Measurements from ENCODE around the gene FMN1.

The FMN1 gene

DNA sequence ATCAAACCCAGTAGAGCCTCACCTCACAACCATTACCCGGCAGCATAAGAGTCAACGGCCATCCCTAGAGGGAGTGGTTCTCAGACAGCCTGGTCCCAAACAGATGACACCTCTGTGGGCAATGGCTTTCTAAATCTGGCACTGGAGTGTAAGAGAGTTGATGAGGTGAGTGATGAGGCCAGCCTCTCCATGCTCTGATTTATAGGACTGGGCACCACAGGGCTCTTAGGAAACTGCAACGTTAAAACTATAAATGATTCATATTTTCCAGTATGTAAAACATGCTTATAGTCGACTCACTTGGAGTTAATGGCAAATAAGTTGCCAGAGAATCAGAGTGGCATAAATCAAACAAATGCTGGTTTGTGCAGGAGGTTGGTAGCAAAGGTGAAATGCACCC is 289.0 kb downstream of the FMN1 start:
- no peak for DNase-seq

DNA sequence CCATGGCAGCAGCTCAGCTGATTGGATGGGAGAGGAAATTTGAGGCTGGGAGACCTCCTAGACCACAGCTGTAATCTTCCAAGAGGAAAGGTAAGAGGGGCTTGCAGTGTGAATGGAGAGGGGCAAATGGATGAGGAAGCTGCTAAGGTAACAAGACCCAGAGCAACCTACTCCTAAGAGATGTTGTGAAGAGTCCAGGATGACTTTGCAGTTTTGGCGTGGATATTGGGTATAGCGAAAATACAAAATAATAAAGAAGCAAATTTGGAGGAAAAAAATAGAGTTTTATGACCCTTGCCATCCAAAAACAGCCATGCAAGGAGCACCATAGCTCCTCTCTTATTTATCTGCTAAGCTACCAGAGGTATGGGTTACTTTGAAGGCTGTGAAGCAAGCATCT is 290.1 kb downstream of the FMN1 start:
- DNase-seq, result no peak

GRCh38 chr15:32903591-32904290 is 290.8 kb downstream of the FMN1 start:
- DNase-seq, result no peak

- DNase-seq, result no peak
These were observed 292.5 kb downstream of the FMN1 start for GRCh38 chr15:32901995-32902394.

DNA sequence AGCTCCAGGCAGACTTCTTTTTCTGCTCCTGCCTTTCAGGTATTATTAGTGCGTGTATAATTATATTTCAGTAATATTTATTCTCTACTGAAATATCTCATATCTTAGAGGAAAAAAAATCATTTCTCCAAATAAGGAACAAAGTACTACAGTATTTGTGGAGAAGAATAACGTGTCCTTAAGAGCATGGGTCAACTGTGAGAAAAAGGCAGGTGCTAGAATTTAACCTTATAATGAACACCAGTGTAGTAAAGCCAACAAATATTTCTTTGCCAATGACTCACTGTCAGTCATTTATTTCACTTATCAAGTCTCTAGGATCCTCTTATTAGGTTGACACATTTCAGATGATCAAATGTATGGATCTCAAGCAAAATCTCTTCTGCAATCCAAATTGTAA is 293.3 kb downstream of the FMN1 start:
- no peak for DNase-seq

DNA sequence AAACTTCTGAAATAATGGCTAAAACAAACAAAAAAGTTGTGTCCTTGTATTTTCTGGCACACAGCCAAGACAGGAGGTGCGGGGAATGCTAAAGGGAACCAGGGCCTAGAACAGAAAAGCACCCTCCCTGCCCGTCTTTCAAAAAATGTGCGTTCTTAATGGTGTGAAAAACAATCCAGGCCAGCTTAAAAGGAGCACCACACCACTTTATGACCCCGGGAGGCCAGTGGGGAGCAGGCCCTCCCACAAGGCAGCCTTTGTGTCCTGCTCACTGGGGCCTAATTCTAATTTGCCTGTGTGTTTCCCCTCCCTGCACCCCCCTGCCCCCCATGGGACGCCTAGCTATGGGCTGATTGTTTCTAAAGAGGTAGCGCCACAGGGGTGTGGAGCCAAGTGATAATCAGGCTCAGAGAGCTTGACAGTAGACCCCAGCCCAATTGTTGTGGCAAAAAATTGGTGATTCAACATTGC is 295.4 kb downstream of the FMN1 start:
- DNase-seq, result no peak

DNA sequence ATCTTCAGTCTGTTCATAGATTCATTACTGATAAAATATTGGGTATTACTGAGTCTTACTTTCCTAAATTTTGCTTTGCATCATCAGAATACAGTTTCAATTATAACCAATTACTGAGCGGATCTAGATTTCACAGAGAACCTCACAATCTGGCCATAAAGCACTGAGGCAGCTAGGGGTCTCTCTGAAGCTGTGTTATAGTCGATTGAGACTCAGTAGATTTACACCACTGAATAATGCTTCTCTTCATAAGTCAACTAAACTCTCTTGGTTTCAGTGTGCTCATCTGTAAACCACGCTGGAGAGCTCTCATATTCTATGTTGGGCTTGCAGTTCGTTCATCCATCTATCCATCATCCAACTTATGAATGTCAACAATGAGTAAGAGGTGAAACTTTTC is 296.1 kb downstream of the FMN1 start:
- no peak for DNase-seq

- no peak for DNase-seq
These were observed 301.1 kb downstream of the FMN1 start for GRCh38 chr15:32893421-32893820.

DNA sequence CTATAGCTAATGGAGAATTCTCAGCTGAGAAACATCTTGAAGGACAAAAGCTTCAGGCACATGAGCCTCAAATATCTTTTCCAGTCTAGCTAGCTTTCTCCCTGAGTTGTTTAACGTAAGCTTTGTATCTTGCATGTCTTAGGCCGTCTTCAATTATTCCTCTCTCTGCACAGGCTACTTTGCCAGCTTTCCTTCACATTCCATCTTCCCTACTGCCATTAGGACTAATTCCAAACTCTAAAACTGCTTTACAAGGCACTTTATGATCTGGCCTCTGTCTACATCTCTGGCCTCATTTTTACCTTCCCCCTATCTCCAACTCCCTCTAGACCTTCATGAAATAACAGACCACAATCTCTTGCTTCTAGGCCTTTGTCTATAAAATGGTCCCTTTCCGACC is 305.3 kb downstream of the FMN1 start:
- DNase-seq, result no peak

- no peak for DNase-seq
These were observed 306.2 kb downstream of the FMN1 start for GRCh38 chr15:32888221-32888761.

- no peak for DNase-seq
These were observed 307.4 kb downstream of the FMN1 start for GRCh38 chr15:32887090-32887489.

GRCh38 chr15:32886459-32886858 is 308.1 kb downstream of the FMN1 start:
- no peak for DNase-seq

- DNase-seq, result no peak
These were observed 308.8 kb downstream of the FMN1 start for GRCh38 chr15:32885713-32886112.

- DNase-seq, result no peak
These were observed 310.4 kb downstream of the FMN1 start for GRCh38 chr15:32884146-32884545.

- no peak for DNase-seq
These were observed 311.6 kb downstream of the FMN1 start for GRCh38 chr15:32882955-32883354.

- no peak for DNase-seq
These were observed 313.0 kb downstream of the FMN1 start for GRCh38 chr15:32881528-32881927.

DNA sequence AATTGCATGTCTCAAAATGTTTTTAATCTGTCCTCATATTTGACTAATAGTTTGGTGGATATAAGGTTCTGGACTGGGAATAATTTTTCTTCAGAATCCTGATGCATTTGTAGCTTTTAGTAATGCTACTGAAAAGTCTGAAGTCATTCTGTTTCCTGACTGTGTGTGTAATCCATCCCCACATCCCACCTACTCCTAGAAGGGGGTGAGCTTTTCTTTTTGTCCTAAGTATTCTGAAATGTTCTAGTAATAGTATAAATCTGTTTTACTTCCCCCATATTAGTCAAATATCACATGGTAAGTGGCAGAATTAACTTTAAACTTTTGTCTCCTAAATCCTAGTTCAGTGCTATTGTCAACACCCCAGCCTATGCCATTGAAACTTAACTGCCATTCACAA is 313.9 kb downstream of the FMN1 start:
- no peak for DNase-seq

DNA sequence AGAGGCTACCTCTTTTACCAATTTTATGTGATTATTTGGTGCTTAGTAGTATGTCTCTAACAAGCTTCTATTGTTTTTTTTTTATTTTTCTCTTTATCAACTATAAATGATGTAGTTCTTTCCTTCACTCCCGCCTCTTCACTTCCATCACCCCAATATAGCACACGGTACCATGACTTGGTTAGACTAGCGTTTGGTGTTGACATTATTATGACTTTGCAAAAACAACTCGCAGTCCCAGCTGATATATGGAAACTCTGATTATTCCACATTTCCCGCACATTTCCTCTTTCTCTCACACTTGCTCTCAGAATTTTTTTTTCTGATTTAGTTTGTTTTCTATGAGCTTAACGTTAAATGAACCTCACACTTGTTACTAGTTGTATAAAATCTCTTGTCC is 314.5 kb downstream of the FMN1 start:
- DNase-seq, result no peak

DNA sequence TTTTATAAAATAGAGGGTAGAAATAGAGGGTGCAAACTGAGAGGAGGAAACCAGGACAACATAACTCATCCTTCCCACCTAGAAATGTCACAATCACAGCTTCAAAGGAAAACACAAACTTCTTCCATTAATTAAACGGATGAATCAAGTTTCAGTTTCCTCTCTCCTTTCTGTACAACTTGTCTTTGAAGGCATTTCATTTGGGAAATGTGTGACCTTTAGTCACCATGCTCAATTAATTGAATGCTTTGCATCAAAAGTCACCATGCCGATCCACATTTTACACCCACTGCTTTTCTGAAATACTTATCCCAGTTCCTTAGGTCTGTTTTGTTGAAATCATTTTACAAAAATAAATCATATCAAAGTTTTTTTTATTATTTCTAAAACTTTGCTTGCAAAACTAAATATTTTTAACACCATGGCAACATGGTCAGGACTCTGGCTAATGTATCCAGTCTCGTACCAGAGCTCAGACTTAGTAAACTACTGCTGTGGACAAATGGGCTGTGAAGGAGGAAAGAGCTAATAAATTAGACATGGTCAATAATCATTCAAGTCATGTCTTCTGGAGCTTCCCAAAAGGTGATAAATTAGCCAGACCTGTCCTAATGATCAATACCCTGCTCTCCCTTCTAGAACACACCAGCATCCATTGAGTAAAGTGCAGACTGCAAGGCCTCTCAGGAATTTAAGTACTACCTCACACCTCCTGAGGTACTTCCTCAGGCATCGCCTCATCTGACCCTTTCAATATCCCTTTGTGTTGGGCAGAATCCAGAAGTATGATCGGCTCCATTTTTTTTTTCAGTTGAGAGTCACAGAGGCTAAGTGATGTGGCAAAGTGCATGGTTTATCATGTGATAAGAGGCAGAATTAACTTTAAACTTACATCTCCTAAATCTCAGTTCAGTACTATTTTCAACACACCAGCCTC is 315.4 kb downstream of the FMN1 start:
- DNase-seq, result no peak

DNA sequence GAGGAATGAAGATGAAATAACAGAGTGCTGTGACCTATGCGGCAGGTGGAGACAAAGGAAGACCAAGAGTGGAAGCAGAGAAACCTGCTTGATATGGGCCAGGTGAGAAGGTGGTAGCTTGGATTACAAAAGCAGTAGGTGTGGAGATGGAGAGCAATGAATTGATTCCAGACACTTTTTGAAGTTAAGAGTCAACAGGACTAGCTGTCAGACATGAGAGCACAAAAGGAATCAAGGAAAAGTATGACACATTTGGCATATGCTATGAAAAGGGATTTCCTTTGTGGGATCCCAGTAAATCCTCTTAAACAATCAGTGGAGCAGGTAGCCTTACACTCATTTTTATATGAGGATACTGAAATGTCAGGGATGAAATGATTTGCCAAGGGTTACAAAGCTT is 316.2 kb downstream of the FMN1 start:
- DNase-seq, result no peak

DNA sequence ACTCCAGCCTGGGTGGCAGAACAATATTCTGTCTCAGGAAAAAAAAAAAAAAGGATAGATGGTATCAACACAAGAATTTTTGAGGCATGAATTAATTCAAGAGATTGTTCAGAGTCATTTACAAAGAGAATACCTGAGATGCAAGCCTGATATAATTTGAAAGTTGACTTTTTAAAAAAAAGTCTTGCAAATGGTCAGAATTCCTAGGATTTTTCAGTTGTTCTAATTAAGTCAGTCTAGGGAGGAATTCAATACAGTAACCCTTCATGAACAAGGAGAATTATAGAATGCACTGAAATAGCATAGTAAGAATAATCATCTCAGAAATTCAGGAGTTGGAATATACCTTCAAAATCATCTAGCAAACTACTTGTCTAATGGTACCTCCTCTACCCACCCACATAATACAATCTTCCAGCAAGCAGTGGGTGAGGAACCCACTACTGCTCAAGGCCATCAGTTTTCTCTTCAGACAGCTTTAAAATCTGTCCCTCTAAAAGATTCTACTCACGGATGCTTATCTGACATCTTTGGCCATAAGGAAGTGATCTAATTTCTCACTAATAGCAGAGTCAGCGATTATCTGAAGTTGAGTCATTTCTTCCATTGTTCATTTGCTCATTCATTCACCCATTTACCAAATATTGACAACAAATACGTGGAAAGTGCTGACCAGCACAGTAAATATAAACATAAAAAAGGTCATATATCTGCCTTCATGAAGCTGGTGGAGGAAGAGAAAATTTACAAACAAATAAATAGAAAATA is 317.1 kb downstream of the FMN1 start:
- no peak for DNase-seq

DNA sequence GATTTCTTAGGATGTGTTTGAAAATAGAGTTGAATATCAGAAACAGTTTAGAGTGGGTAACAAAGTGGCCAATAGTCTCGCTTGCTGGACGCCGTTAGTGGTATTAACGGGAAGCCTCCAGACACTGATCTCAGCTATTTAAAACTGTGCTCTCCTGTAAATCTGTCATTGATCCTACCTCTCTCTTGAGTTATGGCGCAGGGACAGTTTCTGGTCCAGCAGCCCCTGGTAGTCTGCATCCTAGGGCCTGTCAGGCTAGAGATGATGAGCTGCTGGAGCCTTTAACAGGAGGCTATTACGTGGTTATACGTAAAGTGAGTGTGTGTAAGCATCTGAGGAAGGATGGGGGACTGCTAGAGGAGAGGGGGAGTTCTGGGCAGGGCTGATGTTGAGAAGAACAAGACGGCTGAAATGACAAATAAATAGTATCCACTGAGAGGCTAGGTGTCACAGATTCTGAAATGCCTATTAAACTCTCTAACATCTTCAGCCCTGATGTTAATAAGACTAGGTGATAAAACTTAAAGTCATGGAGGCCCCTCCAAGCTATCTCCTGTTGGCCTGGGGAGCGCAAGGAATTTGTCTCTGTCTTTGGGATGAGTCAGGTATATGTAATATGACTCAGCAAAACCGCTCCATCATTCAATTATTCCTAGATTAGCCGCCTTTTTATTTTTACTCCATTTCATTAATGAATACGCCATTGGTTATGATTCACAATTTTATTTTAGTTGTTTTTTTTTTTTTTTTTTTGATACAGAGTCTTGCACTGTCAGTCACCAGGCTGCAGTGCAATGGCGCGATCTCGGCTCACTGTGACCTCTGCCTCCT is 321.0 kb downstream of the FMN1 start:
- no peak for DNase-seq

Data from NCI-H146 (cell line).